SU-DHL-6 (cell line): ENCODE data around the gene ZBTB7A.

ENCODE experiments used
- H2AFZ ChIP-seq: fragments of 200-600 bp; sonication (generic); 2 replicates; pipeline ENCODE4 v1.6.1; 2014; ENCODE audit warnings: low read depth, mild to moderate bottlenecking, moderate library complexity, mixed read lengths, antibody characterized with exemption, low read length; ENCODE audit not compliant: severe bottlenecking
- H3F3A ChIP-seq: fragments of 200-600 bp; shearing (Covaris generic); 2 replicates; pipeline ENCODE4 v1.6.0; 2016; ENCODE audit warnings: antibody characterized with exemption, mild to moderate bottlenecking; ENCODE audit not compliant: insufficient read depth
- H3K27ac ChIP-seq: fragments of 200-600 bp; sonication (generic); 2 replicates; pipeline ENCODE4 v1.5.1; 2016; ENCODE audit warnings: low read depth, mild to moderate bottlenecking, low read length, moderate library complexity, mixed read lengths
- H3K27me3 ChIP-seq: fragments of 200-600 bp; sonication (generic), shearing (Covaris generic); 2 replicates; pipeline ENCODE4 v1.6.0; 2014; ENCODE audit warnings: mild to moderate bottlenecking, low read length
- H3K36me3 ChIP-seq: fragments of 200-600 bp; sonication (generic); 2 replicates; pipeline ENCODE4 v1.6.1; 2014; ENCODE audit warnings: mild to moderate bottlenecking, low read length, mixed read lengths
- H3K4me2 ChIP-seq: fragments of 300-600, 200-600 bp; shearing (Covaris generic), sonication (generic); 2 replicates; pipeline ENCODE4 v1.6.0; 2014; ENCODE audit warnings: low read length, low read depth, mild to moderate bottlenecking; ENCODE audit not compliant: poor library complexity, severe bottlenecking
- H3K4me3 ChIP-seq: fragments of 200-600 bp; sonication (generic); 2 replicates; pipeline ENCODE4 v1.5.1; 2014; ENCODE audit warnings: antibody characterized with exemption, low read length, mild to moderate bottlenecking, mixed read lengths; ENCODE audit not compliant: insufficient read depth, poor library complexity, severe bottlenecking
- H3K79me2 ChIP-seq: fragments of 200-600 bp; sonication (generic); 2 replicates; pipeline ENCODE4 v1.6.1; 2014; ENCODE audit warnings: mild to moderate bottlenecking, low read length, moderate library complexity; ENCODE audit not compliant: insufficient read depth
- H3K9ac ChIP-seq: fragments of 200-600 bp; sonication (generic); 2 replicates; pipeline ENCODE4 v1.7.0; 2014; ENCODE audit warnings: mild to moderate bottlenecking, low read length
- H3K9me2 ChIP-seq: fragments of 200-600 bp; sonication (generic); replicated peaks from 2 replicates; pipeline ENCODE4 v1.6.1; 2014; ENCODE audit warnings: low read length; ENCODE audit not compliant: insufficient read depth
- H3K9me3 ChIP-seq: fragments of 200-600 bp; sonication (generic); 2 replicates; pipeline ENCODE4 v1.6.1; 2014; ENCODE audit warnings: low read length, mixed read lengths; ENCODE audit not compliant: insufficient read depth
- H4K20me1 ChIP-seq: fragments of 200-600 bp; sonication (generic); 2 replicates; pipeline ENCODE4 v1.6.1; 2014; ENCODE audit warnings: low read depth, mild to moderate bottlenecking, antibody characterized with exemption, low read length, moderate library complexity, mixed read lengths
- EZH2phosphoT487 ChIP-seq: fragments of 200-600 bp; sonication (generic), shearing (Covaris generic); conservative IDR thresholded peaks from 2 replicates; pipeline ENCODE4 v1.6.1; 2018; ENCODE audit warnings: mild to moderate bottlenecking, antibody characterized with exemption, low read length, moderate library complexity, mixed read lengths
- TF ChIP-seq, protein P1 (sequence below): fragments of 200-600 bp; sonication (generic); IDR thresholded peaks from one replicate; pipeline ENCODE4 v1.5.1; 2017; ENCODE audit warnings: antibody characterized with exemption, mild to moderate bottlenecking, low read length, moderate library complexity; ENCODE audit not compliant: insufficient read depth, poor library complexity, severe bottlenecking

The ZBTB7A gene

DNA sequence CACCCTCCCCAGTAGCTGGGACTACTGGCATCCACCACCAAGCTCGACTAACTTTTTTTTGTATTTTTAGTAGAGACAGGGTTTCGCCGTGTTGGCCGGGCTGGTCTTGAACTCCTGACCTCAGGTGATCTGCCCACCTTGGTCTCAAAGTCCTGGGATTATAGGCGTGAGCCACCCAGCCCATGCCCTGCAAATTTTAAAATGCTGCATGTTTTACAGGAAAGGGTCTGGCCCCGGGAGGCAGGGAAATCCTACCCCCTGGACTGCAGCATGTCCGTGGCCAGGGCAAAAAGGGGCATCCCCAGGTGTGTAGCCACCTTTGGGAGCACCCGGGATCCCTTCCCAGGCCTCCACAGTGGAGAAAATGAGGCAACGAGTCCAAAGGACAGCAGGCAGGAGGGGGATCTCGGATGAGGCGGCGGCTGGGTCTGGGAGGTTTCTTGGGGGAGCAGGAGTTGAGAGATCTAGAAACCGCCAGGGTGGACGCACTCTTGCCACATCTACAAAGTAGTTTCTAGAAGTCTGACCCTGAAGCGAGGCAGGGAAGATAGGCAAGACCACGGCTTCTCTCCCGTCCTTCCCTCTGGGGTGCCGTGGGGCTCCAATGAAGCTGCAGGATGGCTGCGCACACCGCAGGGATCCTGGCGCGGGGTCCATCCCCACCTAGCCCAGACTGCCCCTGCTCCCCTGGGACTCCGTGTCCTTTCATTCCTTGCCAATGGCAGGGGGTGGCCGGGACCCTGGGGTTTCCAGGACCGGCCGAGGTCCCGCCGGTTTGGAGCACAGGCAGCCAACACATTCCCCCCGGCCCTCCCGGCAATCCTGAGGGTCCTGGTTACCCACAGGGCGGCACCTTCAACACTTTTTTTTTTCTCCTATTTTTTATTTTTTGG lies 21.3 kb upstream of the ZBTB7A start:
- Histone ChIP-seq H3K4me3 (no peak overlapping the region), H3F3A (no peaks in the 10 kb centered on the region), H3K79me2 (no peaks in the 10 kb centered on the region), H3K27me3 (no peaks in the 10 kb centered on the region), H3K27ac (no peak overlapping the region), H2AFZ (no peak overlapping the region), H3K9me2 (no peaks in the 10 kb centered on the region), H4K20me1 (no peaks in the 10 kb centered on the region), H3K36me3 (no peaks in the 10 kb centered on the region), H3K9me3 (no peaks in the 10 kb centered on the region), H3K9ac (no peak overlapping the region), H3K4me2 (no peak overlapping the region)
- TF ChIP-seq, protein P1, sequence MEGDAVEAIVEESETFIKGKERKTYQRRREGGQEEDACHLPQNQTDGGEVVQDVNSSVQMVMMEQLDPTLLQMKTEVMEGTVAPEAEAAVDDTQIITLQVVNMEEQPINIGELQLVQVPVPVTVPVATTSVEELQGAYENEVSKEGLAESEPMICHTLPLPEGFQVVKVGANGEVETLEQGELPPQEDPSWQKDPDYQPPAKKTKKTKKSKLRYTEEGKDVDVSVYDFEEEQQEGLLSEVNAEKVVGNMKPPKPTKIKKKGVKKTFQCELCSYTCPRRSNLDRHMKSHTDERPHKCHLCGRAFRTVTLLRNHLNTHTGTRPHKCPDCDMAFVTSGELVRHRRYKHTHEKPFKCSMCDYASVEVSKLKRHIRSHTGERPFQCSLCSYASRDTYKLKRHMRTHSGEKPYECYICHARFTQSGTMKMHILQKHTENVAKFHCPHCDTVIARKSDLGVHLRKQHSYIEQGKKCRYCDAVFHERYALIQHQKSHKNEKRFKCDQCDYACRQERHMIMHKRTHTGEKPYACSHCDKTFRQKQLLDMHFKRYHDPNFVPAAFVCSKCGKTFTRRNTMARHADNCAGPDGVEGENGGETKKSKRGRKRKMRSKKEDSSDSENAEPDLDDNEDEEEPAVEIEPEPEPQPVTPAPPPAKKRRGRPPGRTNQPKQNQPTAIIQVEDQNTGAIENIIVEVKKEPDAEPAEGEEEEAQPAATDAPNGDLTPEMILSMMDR = no peak
- TF ChIP-seq EZH2phosphoT487 = no peak

DNA sequence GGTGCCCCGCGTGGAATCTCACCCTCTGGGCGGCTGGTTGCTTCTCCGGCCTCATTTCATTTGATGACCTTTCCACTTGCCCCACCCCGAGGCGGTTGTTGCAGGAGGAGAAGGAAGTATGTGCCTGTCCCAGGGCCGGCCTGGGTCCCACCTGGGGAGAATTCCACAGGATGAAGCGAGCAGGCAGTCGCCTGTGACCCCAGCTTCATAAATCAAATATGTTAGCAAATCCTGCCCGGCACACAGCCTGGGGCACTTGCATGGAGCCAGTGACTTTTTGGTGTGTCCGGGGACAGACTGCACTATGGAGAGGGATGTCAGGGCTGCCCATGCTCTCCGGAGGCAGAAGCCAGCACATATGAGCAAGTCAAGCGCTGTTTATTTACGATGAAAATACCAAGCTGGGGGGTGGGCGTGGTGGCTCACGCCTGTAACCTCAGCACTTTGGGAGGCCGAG lies 19.7 kb upstream of the ZBTB7A start:
- Histone ChIP-seq H3K27me3 (no peaks in the 10 kb centered on the region), H3K4me2 (no peak overlapping the region), H3K9me2 (no peaks in the 10 kb centered on the region), H2AFZ (no peak overlapping the region), H3K9ac (no peak overlapping the region), H3K79me2 (no peaks in the 10 kb centered on the region), H3K27ac (no peak overlapping the region), H3K4me3 (no peak overlapping the region), H3K9me3 (no peaks in the 10 kb centered on the region), H3K36me3 (no peaks in the 10 kb centered on the region), H4K20me1 (no peaks in the 10 kb centered on the region), H3F3A (no peaks in the 10 kb centered on the region)
- TF ChIP-seq EZH2phosphoT487 = no peak
- TF ChIP-seq, protein P1 = no peak

DNA sequence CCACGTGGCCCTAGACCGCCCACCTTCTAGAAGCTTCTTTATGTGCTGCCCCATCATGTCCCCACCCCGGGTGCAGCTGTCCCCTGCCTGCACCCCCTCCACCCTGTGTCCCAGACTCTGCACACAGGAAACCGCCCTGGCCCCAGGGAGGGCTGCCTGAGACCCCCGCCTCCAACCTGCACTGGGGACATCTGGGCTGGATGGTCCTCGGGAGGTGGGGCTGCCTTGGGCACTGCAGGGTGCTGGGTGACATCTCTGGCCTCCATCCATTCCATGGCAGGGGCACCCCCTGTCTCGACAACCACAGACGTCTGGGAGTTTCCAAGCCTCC lies 17.8 kb upstream of the ZBTB7A start:
- Histone ChIP-seq H3K36me3 (no peaks in the 10 kb centered on the region), H3K27ac (no peak overlapping the region), H3K9ac (no peak overlapping the region), H3K79me2 (no peaks in the 10 kb centered on the region), H2AFZ (no peak overlapping the region), H3F3A (no peaks in the 10 kb centered on the region), H3K4me2 (no peak overlapping the region), H3K9me3 (no peaks in the 10 kb centered on the region), H3K9me2 (no peaks in the 10 kb centered on the region), H4K20me1 (no peaks in the 10 kb centered on the region), H3K27me3 (no peaks in the 10 kb centered on the region), H3K4me3 (no peak overlapping the region)
- TF ChIP-seq, protein P1 = no peak
- TF ChIP-seq EZH2phosphoT487 = no peak
